GM19397 (cell line): ENCODE measurements around the gene IGF1.

Experiments
- ATAC-seq: cut with Tn5 transposase; IDR thresholded peaks from one replicate; pipeline ENCODE4 v1.9.1; 2021; ENCODE audit warnings: mild to moderate bottlenecking, moderate library complexity; ENCODE audit not compliant: unreplicated experiment

IGF1 gene

GRCh38 chr12:102430661-102431060, 49.7 kb downstream of the IGF1 start:
- ATAC-seq, result no peak

- no peak for ATAC-seq
Measured at GRCh38 chr12:102429211-102430154, 50.9 kb downstream of the IGF1 start.

DNA sequence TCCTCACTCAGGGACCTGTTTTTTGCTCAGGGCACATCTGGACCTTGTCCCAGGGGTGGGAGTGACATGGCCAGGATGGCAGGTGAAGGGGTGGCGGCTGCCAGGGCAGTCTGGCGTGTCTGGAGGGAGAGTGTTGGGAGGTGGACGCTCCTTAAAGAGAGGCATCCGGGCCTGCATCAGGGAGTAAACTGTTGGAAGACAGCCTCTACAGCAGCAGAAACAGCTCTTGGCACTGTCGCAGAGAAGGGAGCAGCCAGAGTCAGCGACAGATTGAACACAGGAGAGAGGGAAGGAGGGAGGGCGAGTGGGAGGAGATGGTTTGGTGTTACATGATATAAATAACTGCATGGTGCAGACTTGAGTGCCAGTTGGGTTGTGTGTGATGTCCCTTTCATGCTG, 52.8 kb downstream of the IGF1 start:
- no peak for ATAC-seq

GRCh38 chr12:102426599-102427542, 53.5 kb downstream of the IGF1 start:
- ATAC-seq, result no peak

DNA sequence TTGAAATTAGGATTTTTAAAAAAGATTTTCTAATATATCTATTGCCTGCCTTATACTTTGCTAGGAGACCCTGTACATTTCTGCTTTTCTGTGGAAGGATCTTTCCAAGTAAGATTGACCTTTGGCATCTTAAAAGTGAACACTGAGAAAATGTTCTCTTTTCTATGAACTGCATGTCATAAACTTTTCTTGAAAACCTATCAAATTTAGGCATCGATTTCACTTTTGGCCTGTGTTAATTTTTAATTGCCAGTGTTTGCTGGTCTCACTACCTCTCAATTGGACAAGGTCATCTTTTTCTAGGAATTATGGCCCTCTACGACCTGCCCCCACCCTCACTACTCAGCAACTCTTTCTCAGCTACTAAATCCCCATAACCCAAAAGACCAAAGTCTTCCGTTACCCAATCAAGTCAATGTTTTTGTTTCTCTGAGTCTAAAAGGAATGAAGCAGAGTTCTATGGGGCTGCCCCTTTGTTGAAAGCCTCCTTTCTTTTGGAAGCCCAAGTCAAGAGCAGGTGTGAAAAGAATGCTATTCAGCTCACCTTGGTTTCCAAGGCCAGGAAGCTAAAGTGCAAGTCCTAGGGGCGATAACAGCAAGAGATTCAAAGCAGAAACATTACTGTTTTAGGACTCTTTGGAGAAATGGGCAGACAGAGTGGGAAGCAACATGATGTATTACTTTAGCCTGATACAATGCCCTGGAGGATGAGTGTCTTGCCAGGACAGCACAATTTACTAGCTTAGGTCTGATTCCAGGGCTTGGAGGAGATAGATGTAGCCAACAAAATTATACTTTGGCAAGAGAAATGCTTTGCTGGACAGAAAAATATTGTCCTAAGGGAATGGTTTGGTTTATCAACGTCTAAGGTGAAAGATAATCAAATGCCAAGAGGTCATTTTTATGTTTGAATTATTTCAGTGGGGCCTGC, 55.0 kb downstream of the IGF1 start:
- no peak for ATAC-seq

DNA sequence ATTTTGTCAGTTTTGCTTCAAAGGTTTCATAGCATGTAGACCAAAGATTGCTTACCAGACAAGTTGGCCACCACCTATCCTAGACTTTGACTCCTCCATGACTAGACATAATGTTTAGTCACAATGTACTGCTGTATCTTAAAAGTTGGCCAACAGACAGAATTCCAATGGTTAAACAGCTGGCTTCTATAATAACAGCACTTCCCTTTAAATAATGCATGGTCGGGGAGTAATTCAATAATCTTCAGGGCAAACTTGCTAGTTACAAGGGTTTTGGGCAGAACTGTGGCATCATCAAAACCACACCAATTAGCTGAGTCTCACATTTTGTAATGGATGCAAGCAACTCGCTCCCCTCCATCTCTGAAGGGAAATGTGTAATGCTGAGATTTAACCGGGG, 56.9 kb downstream of the IGF1 start:
- no peak for ATAC-seq

DNA sequence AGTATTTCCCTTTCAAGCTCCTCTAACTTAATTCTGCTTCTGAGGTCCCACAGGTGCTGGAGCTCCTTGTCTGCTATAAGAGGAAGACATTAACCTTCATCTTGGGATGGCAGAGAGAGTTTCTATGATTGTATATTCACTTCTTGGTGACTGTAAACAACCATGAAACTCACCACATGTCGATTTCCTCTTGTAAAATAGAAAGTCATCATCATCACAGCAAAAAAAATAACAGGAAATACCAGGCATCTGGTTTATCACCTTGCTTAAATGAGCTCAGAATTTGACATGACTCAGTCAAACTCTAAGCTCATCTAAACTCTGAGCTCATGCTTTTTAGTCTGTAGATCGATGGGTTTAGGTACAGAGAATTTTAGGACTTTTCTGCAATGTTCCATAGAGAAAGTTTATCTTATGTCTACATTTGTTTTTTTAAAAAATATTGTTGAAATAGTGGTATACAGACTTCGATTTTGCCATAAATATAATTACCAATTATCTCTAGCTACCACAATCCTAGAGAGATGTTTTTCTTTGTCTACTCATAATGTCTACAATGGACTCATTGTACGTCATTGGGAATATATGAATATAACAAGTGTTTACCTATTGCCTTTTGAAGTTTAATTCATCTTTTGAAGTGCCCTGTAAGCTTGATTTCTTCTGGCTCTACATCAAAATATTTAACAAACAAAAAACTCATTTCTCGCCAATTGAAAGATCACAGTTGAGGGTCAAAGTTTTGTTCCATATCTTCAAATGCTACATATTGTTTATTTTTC, 58.4 kb downstream of the IGF1 start:
- ATAC-seq, result no peak

GRCh38 chr12:102419094-102419764, 61.1 kb downstream of the IGF1 start:
- no peak for ATAC-seq

GRCh38 chr12:102417055-102417454, 63.3 kb downstream of the IGF1 start:
- no peak for ATAC-seq

DNA sequence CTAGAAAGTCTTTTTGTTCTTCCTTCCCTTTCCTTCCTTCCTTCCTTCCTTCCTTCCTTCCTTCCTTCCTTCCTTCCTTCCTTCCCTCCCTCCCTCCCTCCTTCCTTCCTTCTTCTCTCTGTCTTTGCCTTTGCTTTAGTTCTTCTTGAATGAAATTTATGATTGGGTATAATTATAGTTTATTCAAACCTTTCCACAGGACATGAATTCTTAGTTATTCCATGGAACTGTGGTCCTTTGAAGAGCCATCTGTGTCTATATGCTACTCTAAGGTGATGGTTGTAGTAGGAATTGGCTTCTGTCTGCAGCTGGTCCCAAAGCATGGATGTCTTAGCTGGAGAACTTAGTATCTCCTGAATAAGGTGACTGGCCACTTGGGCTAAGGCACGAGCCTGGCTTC, 64.8 kb downstream of the IGF1 start:
- no peak for ATAC-seq

- no peak for ATAC-seq
Measured at GRCh38 chr12:102413396-102413795, 67.0 kb downstream of the IGF1 start.

DNA sequence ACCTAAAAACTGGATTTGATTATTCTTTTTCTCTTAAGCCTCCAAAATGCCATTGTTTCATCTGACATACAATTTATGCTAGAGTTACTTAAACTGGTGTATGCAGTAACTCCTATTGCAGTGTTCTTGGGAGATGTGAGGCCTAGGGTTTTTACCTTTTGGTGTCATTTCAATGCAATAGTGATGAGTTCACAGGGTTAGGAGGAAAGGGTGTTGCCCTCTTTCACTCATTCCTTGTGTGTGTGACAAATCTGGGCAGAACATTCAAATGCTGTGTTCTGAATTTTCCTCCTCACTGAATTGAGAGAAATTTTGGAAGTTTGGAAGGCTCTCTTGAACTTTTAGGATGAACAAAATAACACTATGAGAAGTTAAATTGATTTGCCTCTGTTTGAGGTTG, 69.9 kb downstream of the IGF1 start:
- ATAC-seq, result no peak

DNA sequence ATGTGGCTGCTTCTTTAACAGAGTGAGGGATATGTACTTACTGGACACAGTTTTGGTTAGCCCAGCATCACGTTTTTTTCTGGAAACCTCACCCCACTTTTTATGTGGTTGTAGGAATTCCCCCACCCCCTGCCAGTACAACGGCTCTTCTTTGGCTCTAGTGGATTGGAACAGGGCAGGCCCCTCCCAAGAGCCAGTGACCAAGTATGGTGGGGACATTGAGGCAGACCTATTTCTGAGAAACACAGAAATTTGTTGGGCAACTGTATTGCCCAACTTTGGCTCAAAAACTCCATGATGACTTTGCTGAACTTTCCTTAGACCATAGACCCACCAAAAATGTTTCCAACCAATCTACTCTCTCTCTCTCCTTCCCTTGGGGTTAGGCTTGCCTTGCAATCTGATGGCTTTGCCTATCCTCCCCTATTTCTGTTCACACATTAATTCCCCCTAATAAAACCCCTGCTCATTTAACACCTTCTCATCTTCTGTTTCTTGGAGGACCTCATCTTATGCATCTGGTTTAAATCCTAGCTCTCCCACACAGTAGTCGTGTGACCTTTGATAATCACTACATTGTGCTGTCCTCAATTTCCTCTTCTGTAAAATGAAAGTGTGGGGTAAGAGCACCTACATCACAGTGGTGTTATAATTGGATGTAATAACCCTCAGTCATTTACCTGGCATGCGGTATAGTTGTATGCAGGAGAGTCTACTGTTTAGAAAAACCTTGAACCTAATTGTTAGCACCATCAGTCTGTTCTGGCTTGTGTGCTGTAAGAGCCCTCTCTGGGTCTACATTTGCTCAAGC, 71.7 kb downstream of the IGF1 start:
- no peak for ATAC-seq

GRCh38 chr12:102407776-102408486, 72.4 kb downstream of the IGF1 start:
- no peak for ATAC-seq

DNA sequence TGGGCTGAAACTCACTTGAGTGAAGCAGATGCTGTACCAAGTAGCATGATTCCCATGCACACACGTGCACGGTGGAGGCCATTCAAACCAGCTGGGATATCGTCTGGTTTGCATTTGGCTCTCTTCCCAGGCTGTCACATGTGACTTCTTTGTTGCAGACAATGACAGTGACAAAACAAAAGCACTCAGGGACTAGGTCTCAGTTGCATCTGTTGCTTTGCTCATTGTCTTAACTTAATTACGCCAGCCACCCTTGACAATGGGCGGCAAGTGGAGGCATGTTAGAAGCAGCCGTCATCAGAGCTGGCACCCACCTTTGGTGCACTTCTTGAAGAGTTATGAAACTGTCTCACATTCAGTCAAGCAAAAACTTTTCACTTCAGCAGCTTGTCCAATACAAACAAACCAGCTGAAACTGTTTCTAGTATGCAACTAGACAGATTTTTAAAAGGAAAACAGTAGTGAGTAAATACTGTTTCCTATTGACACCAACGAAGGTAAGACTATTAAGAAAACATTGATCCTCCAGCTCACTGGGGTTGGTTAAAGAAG, 74.3 kb downstream of the IGF1 start:
- ATAC-seq, result peak; percentile 55

DNA sequence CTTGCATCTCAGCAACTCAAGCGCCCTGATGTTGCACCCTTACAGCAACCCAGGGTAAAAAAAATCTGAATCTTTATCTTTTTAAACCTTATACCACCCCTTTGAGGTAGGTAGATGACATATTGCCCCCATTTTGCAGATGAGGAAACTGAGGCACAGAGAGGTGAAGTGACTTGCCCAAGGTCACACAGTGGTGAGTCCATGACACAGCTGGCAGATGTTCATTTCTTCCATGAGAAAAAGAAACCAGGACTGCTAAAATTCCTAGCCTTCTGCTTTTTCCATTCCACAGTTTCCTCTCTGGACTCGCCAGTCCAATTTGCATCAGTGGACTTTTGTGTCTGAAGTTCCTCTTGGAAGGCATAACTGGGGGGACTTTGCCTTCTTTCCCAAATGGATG, 79.3 kb downstream of the IGF1 start:
- no peak for ATAC-seq

GRCh38 chr12:102399653-102400052, 80.7 kb downstream of the IGF1 start:
- no peak for ATAC-seq

DNA sequence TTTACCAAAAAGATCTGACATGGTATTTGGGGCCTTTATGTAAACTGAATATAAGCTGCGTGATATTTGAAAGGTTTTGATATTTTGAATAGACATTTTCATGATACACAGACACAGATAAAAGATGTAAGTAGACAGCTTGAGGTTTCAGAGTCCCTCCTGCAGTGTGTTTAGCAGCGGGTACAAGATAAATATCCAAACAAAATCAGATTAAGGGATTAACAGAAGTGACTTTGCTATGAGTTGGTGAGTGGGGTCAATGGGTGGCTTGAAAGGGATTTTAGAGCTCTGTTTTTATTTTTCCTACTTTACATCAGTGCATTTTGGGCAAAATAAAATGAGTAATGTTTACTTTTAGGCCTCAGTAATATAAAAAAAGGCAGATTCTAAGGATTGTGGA, 84.1 kb downstream of the IGF1 start:
- ATAC-seq, result no peak
